Keratinocyte (primary cell): Measurements from ENCODE around the gene STAM2. TPM values are rescaled to one million over a fixed set of nuclear protein-coding genes. Genes with fewer than 3 reads are reported as not detected.

Experiments used
- DNase-seq: peaks from one replicate; pipeline ENCODE4 v3.0.0-alpha.2; 2011; ENCODE audit warnings: low read depth, missing footprints, low spot score
- FAIRE-seq: peaks from 2 replicates; lab custom pipeline; 2011; peaks lifted over from hg19 to GRCh38; lab: Jason Lieb, UNC
- H2AFZ ChIP-seq: 2 replicates; pipeline ENCODE4 v1.6.0; 2012; ENCODE audit warnings: low read length, control low read depth, inconsistent platforms; ENCODE audit not compliant: control insufficient read depth
- H3K27ac ChIP-seq: 2 replicates; pipeline ENCODE4 v1.5.1; 2011; ENCODE audit warnings: low read length; ENCODE audit not compliant: control insufficient read depth, insufficient read depth
- H3K27me3 ChIP-seq: 3 replicates; pipeline ENCODE4 v1.6.0; 2011; ENCODE audit warnings: low read length; ENCODE audit not compliant: control insufficient read depth, insufficient read depth; ENCODE audit errors: extremely low read depth
- H3K36me3 ChIP-seq, 2 experiments: 2 replicates in 1 of 2; 3 replicates in 1 of 2; pipeline ENCODE4 v1.5.1; 2011; ENCODE audit warnings: low read length in 2 of 2, mild to moderate bottlenecking in 1 of 2; ENCODE audit not compliant: control insufficient read depth in 2 of 2, insufficient read depth in 2 of 2; ENCODE audit errors: extremely low read depth in 1 of 2
- H3K4me1 ChIP-seq: 3 replicates; pipeline ENCODE4 v1.5.1; 2011; ENCODE audit warnings: low read length; ENCODE audit not compliant: control insufficient read depth, insufficient read depth; ENCODE audit errors: extremely low read depth
- H3K4me2 ChIP-seq: 3 replicates; pipeline ENCODE4 v1.6.0; 2011; ENCODE audit warnings: low read depth, low read length; ENCODE audit not compliant: control insufficient read depth, insufficient read depth; ENCODE audit errors: extremely low read depth
- H3K4me3 ChIP-seq, 3 experiments: fragments of 200-600 bp in 1 of 3; sonication (generic) in 1 of 3; 2 replicates in 2 of 3; 3 replicates in 1 of 3; pipeline ENCODE4 v1.5.1; 2011 to 2016; ENCODE audit warnings: low read length in 3 of 3, mild to moderate bottlenecking in 3 of 3, control low read depth in 2 of 3, inconsistent platforms in 1 of 3, low read depth in 1 of 3, mixed read lengths in 1 of 3, mixed run types in 1 of 3, moderate library complexity in 1 of 3; ENCODE audit not compliant: control insufficient read depth in 2 of 3, insufficient read depth in 2 of 3; ENCODE audit errors: extremely low read depth in 1 of 3
- H3K79me2 ChIP-seq: 2 replicates; pipeline ENCODE4 v1.6.0; 2012; ENCODE audit warnings: low read length; ENCODE audit not compliant: control insufficient read depth, insufficient read depth
- H3K9ac ChIP-seq: 3 replicates; pipeline ENCODE4 v1.6.0; 2011; ENCODE audit warnings: low read length; ENCODE audit not compliant: control insufficient read depth, insufficient read depth; ENCODE audit errors: extremely low read depth
- H3K9me1 ChIP-seq: 3 replicates; pipeline ENCODE4 v1.6.0; 2011; ENCODE audit warnings: low read length; ENCODE audit not compliant: control insufficient read depth, insufficient read depth; ENCODE audit errors: extremely low read depth
- H3K9me3 ChIP-seq: 2 replicates; pipeline ENCODE4 v1.5.1; 2012; ENCODE audit warnings: low read depth, low read length; ENCODE audit not compliant: control insufficient read depth
- H4K20me1 ChIP-seq: 3 replicates; pipeline ENCODE4 v1.6.0; 2011; ENCODE audit warnings: low read length; ENCODE audit not compliant: control insufficient read depth, insufficient read depth; ENCODE audit errors: extremely low read depth
- EZH2 ChIP-seq: IDR thresholded peaks from one replicate; pipeline ENCODE4 v1.6.1; 2012; ENCODE audit warnings: inconsistent platforms, mild to moderate bottlenecking, low read length, moderate library complexity
- dilution Hi-C: fragments of 300-500 bp; cut with MboI; formaldehyde crosslinking; loops from one replicate; pipeline ENCODE4 v1.7.0; 2020; ENCODE audit warnings: low sequenced_read_pairs; ENCODE audit not compliant: extremely low pct_ligation_motif_present
- polyA plus RNA-seq, 5 experiments: library from polyadenylated mRNA; depleted of rRNA in 3 of 5; stranded (reverse) in 3 of 5; stranded (forward) in 1 of 5; unstranded in 1 of 5; fragments of >200 nt; gene quantifications; 1 replicate in 1 of 5; 2 replicates in 3 of 5; 3 replicates in 1 of 5; pipeline versions ENCODE4 v1.2.1 to v1.2.3, GENCODE V29; 2011 to 2012; ENCODE audit warnings: missing spikeins in 2 of 5, low read depth in 1 of 5, low replicate concordance in 1 of 5
- TF ChIP-seq, protein P1 (sequence below), 3 experiments: IDR thresholded peaks in 1 of 3; conservative IDR thresholded peaks in 1 of 3; optimal IDR thresholded peaks in 1 of 3; 2 replicates in 2 of 3; 3 replicates in 1 of 3; pipeline versions ENCODE3 to v1.5.1; 2011; ENCODE audit warnings: low read length in 3 of 3, mild to moderate bottlenecking in 3 of 3, moderate library complexity in 2 of 3, control low read depth in 1 of 3, inconsistent platforms in 1 of 3; ENCODE audit not compliant: insufficient read depth in 2 of 3; ENCODE audit errors: extremely low read depth in 1 of 3

The STAM2 gene
- polyA plus RNA-seq, 1 donor (not counting 4 experiments of a cell fraction or from before 2014, with no cell fraction given), result 20.7 TPM

DNA sequence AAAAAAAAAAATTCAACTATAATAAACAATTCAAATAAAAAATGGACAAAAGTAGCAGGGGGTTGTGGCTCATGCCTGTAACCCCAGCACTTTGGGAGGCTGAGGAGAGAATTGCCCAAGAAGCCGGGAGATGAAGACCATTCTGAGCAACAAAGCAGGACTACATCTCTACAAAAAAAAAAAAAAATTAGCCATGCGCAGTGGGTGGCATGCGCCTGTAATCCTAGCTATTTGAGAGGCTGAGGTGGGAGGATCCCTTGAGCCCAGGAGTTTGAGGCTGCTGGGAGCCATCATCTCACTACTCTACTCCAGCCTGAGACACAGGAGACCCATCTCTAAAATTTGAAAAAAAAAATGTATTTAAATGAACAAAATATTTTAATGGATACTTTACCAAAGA is 72.3 kb downstream of the STAM2 start:
- H3K9me3 ChIP-seq, result no peaks in the 10 kb centered on the region
- peaks cover 36% of the 10 kb centered on the region for H3K27me3 ChIP-seq

DNA sequence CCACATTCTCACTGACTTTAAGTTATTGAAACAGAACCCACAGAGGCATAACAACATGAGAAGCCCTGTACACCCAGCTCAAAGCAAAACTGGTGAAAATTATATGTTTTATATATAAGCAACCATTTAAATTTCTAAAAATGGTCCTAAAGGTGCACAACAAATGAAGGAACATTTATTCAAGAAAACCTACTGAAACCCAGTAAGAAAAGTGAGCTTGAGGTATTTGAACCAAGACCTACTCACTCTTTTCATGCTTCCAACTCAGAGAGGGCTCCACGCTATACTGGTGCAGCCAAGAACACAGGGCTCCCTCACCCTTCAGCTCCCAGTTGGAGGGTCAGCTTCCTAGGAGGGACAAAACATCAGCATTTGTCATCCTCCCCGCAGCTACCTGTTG is 74.6 kb downstream of the STAM2 start:
- Histone ChIP-seq H3K27ac (no peak overlapping the region), H3K9me3 (no peaks in the 10 kb centered on the region), H3K4me2 (no peak overlapping the region), H2AFZ (no peak overlapping the region), H3K27me3 (peaks cover 52% of the 10 kb centered on the region), H3K4me3 (no peak overlapping the region), H3K9ac (no peak overlapping the region), H3K4me1 (peaks cover 17% of the 10 kb centered on the region), H3K9me1 (no peaks in the 10 kb centered on the region), H3K36me3 (no peaks in the 10 kb centered on the region), H3K79me2 (no peaks in the 10 kb centered on the region), H4K20me1 (no peaks in the 10 kb centered on the region)
- TF ChIP-seq, protein P1, sequence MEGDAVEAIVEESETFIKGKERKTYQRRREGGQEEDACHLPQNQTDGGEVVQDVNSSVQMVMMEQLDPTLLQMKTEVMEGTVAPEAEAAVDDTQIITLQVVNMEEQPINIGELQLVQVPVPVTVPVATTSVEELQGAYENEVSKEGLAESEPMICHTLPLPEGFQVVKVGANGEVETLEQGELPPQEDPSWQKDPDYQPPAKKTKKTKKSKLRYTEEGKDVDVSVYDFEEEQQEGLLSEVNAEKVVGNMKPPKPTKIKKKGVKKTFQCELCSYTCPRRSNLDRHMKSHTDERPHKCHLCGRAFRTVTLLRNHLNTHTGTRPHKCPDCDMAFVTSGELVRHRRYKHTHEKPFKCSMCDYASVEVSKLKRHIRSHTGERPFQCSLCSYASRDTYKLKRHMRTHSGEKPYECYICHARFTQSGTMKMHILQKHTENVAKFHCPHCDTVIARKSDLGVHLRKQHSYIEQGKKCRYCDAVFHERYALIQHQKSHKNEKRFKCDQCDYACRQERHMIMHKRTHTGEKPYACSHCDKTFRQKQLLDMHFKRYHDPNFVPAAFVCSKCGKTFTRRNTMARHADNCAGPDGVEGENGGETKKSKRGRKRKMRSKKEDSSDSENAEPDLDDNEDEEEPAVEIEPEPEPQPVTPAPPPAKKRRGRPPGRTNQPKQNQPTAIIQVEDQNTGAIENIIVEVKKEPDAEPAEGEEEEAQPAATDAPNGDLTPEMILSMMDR (optimal IDR thresholded peaks at IDR 0.05 in 1 of 3, IDR thresholded peaks at IDR 0.05 in 1 of 3, conservative IDR thresholded peaks at IDR 0.05 in 1 of 3; ENCODE audit: extremely low read depth in 1 of 3, insufficient read depth in 2 of 3, low read length in 3 of 3), result no peak
- TF ChIP-seq EZH2, result no peak
- FAIRE-seq, result no peak
- dilution Hi-C loops, result no loop called here
- no peak for DNase-seq

More for the DNA sequence above, 72.3 kb downstream of the STAM2 start:
- DNase-seq (no peak), FAIRE-seq (no peak)
- no peak overlapping the region for H3K4me3 ChIP-seq
- no peaks in the 10 kb centered on the region for H4K20me1 ChIP-seq
- TF ChIP-seq EZH2, result no peak
- TF ChIP-seq, protein P1 (optimal IDR thresholded peaks at IDR 0.05 in 1 of 3, IDR thresholded peaks at IDR 0.05 in 1 of 3, conservative IDR thresholded peaks at IDR 0.05 in 1 of 3; ENCODE audit: extremely low read depth in 1 of 3, insufficient read depth in 2 of 3, low read length in 3 of 3), result no peak
- H3K4me2 ChIP-seq, result no peak overlapping the region
- no peak overlapping the region for H3K27ac ChIP-seq
- dilution Hi-C loops, result no loop called here
- H2AFZ ChIP-seq, result no peak overlapping the region
- H3K36me3 ChIP-seq, result no peaks in the 10 kb centered on the region
- no peak overlapping the region for H3K9ac ChIP-seq
- H3K79me2 ChIP-seq, result no peaks in the 10 kb centered on the region
- peaks cover 10% of the 10 kb centered on the region for H3K4me1 ChIP-seq
- no peaks in the 10 kb centered on the region for H3K9me1 ChIP-seq
